HepG2 (cell line): Measurements from ENCODE around the gene ST14. TPM values are rescaled to one million over a fixed set of nuclear protein-coding genes. Genes with fewer than 3 reads are reported as not detected.

ENCODE experiments used
- ATAC-seq: fragments of 200-7000 bp; cut with Tn5 transposase; 3 replicates; pipeline ENCODE4 v1.9.1; 2020; ENCODE audit warnings: mild to moderate bottlenecking, moderate library complexity
- BruUV-seq: library from RNA; stranded (reverse); fragments of 400-500 nt; replicated peaks from 2 replicates; lab custom pipeline; 2021; lab: Mats Ljungman, UMichigan
- CTCF ChIA-PET: fragments of 300-600 bp; formaldehyde crosslinking; extraction: SDS; loops from one replicate; lab custom pipeline; 2021; ENCODE audit warnings: low total read pairs, inconsistent platforms, low intra/inter-chr PET ratio; lab: Yijun Ruan, JAX
- POLR2A ChIA-PET: fragments of 350-600 bp; sonication (Branson Sonifier 250); formaldehyde crosslinking; loops from one replicate; lab custom pipeline; 2020; ENCODE audit warnings: antibody characterized with exemption, inconsistent platforms; lab: Yijun Ruan, JAX
- DNase-seq: peaks from one replicate; pipeline ENCODE4 v3.0.0-alpha.2; 2015; ENCODE audit warnings: low spot score
- FAIRE-seq: peaks from 3 replicates; lab custom pipeline; 2011; peaks lifted over from hg19 to GRCh38; lab: Jason Lieb, UNC
- H2AFZ ChIP-seq: one replicate; pipeline ENCODE4 v1.6.1; 2011; ENCODE audit warnings: low read length, inconsistent platforms
- H3K27ac ChIP-seq: fragments of 300-600 bp; 3 replicates; pipeline ENCODE4 v1.8.0; 2011; ENCODE audit warnings: mixed run types, mild to moderate bottlenecking, mixed read lengths, low read length, inconsistent platforms; ENCODE audit not compliant: insufficient read depth; ENCODE audit errors: extremely low read length
- H3K27me3 ChIP-seq, 2 experiments: fragments of 200-600 bp in 1 of 2; 2 replicates in 1 of 2; 3 replicates in 1 of 2; pipeline versions ENCODE4 v1.6.0 to v1.8.0; 2011; ENCODE audit warnings: low read length in 2 of 2, mild to moderate bottlenecking in 2 of 2, moderate library complexity in 2 of 2, inconsistent platforms in 1 of 2; ENCODE audit not compliant: insufficient read depth in 2 of 2, control insufficient read depth in 1 of 2
- H3K36me3 ChIP-seq, 2 experiments: fragments of 200-600 bp in 1 of 2; replicated peaks in 1 of 2; 2 replicates in 1 of 2; 3 replicates in 1 of 2; pipeline versions ENCODE4 v1.5.1 to v1.8.0; 2011; ENCODE audit warnings: low read length in 2 of 2, inconsistent platforms in 1 of 2; ENCODE audit not compliant: insufficient read depth in 2 of 2, control insufficient read depth in 1 of 2
- H3K4me1 ChIP-seq: 2 replicates; pipeline ENCODE4 v1.5.1; 2012; ENCODE audit warnings: low read length, inconsistent platforms; ENCODE audit not compliant: insufficient read depth
- H3K4me2 ChIP-seq: 2 replicates; pipeline ENCODE4 v1.6.0; 2011; ENCODE audit warnings: low read depth, low read length, inconsistent platforms
- H3K4me3 ChIP-seq, 3 experiments: fragments of 200-600 bp in 1 of 3; sonication (generic), shearing (Covaris generic) in 1 of 3; replicated peaks in 1 of 3; 2 replicates each; pipeline ENCODE4 v1.5.1; 2011 to 2016; ENCODE audit warnings: low read length in 3 of 3, inconsistent platforms in 2 of 3, low read depth in 2 of 3, mild to moderate bottlenecking in 2 of 3, control low read depth in 1 of 3, mixed read lengths in 1 of 3; ENCODE audit not compliant: insufficient read depth in 1 of 3
- H3K79me2 ChIP-seq: one replicate; pipeline ENCODE4 v1.6.1; 2011; ENCODE audit warnings: low read length, inconsistent platforms; ENCODE audit not compliant: insufficient read depth
- H3K9ac ChIP-seq: 2 replicates; pipeline ENCODE4 v1.6.0; 2011; ENCODE audit warnings: mild to moderate bottlenecking, low read depth, low read length, inconsistent platforms; ENCODE audit not compliant: insufficient read depth
- H3K9me3 ChIP-seq: 2 replicates; pipeline ENCODE4 v1.5.1; 2012; ENCODE audit warnings: mild to moderate bottlenecking, low read length
- H4K20me1 ChIP-seq: 2 replicates; pipeline ENCODE4 v1.6.0; 2011; ENCODE audit warnings: inconsistent platforms, mild to moderate bottlenecking, low read length, moderate library complexity; ENCODE audit not compliant: insufficient read depth
- AKAP8 ChIP-seq: sonication (generic); formaldehyde crosslinking; IDR thresholded peaks from 2 replicates; pipeline ENCODE4 v1.5.1; 2020; ENCODE audit warnings: mild to moderate bottlenecking, missing genetic modification reagents
- CENPT ChIP-seq: sonication (generic); formaldehyde crosslinking; IDR thresholded peaks from 2 replicates; pipeline ENCODE4 v1.8.0; 2022; ENCODE audit warnings: low read depth, mild to moderate bottlenecking, moderate library complexity, missing genetic modification reagents
- CHCHD3 ChIP-seq: sonication (generic); formaldehyde crosslinking; IDR thresholded peaks from 2 replicates; pipeline ENCODE4 v1.8.0; 2022; ENCODE audit warnings: mild to moderate bottlenecking, missing genetic modification reagents, moderate library complexity
- EED ChIP-seq: sonication (generic); formaldehyde crosslinking; IDR thresholded peaks from 2 replicates; pipeline ENCODE4 v1.5.0; 2020; ENCODE audit warnings: mild to moderate bottlenecking, missing genetic modification reagents
- ETV5 ChIP-seq: IDR thresholded peaks from 2 replicates; pipeline ENCODE4 v1.6.1; 2018; ENCODE audit warnings: missing biosample characterization, missing genetic modification reagents, inconsistent platforms, borderline replicate concordance
- GFI1 ChIP-seq: sonication (generic); formaldehyde crosslinking; IDR thresholded peaks from 2 replicates; pipeline ENCODE4 v1.5.0; 2020; ENCODE audit warnings: missing genetic modification reagents, mild to moderate bottlenecking, borderline replicate concordance
- TEAD2 ChIP-seq: sonication (generic); formaldehyde crosslinking; IDR thresholded peaks from 2 replicates; pipeline ENCODE4 v1.9.0; 2021; ENCODE audit warnings: missing genetic modification reagents
- THAP9 ChIP-seq: sonication (generic); formaldehyde crosslinking; IDR thresholded peaks from 2 replicates; pipeline ENCODE4; 2020; ENCODE audit warnings: missing genetic modification reagents, mild to moderate bottlenecking, borderline replicate concordance
- ZNF496 ChIP-seq: sonication (generic); formaldehyde crosslinking; IDR thresholded peaks from 2 replicates; pipeline ENCODE4 v1.8.1; 2023; ENCODE audit warnings: mild to moderate bottlenecking, moderate library complexity, missing genetic modification reagents; ENCODE audit not compliant: insufficient replicate concordance
- ZNF777 ChIP-seq: sonication (generic); formaldehyde crosslinking; IDR thresholded peaks from 2 replicates; pipeline ENCODE4 v1.4.0; 2020; ENCODE audit warnings: missing genetic modification reagents
- WGBS: methylation state at CpG from one replicate; pipeline ENCODE4 v1.1.6; 2017; ENCODE audit warnings: low lambda C conversion rate; 5-methylcytosine and 5-hydroxymethylcytosine counted together
- in situ Hi-C: cut with HindIII; loops from 2 replicates; pipeline ENCODE4 v1.10.0; 2017; ENCODE audit warnings: low pct_unique_long_range_greater_than_20kb; ENCODE audit not compliant: extremely low pct_ligation_motif_present
- intact Hi-C: fragments of 100-400 bp; cut with micrococcal nuclease; formaldehyde crosslinking; loops from one replicate; pipeline ENCODE4 v1.10.0; 2022; ENCODE audit not compliant: unreplicated experiment
- polyA plus RNA-seq, 8 experiments: library from polyadenylated mRNA; depleted of rRNA in 3 of 8; stranded (reverse) in 7 of 8; unstranded in 1 of 8; fragments of >200 nt; fragmentation: Illumina TruSeq in 4 of 8; extraction: Trizol in 4 of 8; gene quantifications; 2 replicates each; pipeline versions ENCODE4 v1.2.1 to v1.2.3, GENCODE V29; 2011 to 2016; ENCODE audit warnings: low read depth in 4 of 8, missing spikeins in 1 of 8, mixed read lengths in 1 of 8; ENCODE audit not compliant: insufficient read depth in 1 of 8
- total RNA-seq, 5 experiments: library from RNA; depleted of rRNA; stranded (reverse); fragments of >200 nt; fragmentation: Illumina TruSeq; extraction: Trizol; gene quantifications; 2 replicates each; pipeline ENCODE4 v1.2.3, GENCODE V29; 2016; ENCODE audit warnings: low read depth in 1 of 5
- TF ChIP-seq, protein P1 (sequence below): sonication (generic); formaldehyde crosslinking; IDR thresholded peaks from 2 replicates; pipeline ENCODE4 v1.4.0; 2020; ENCODE audit warnings: missing genetic modification reagents, borderline replicate concordance
- TF ChIP-seq, protein P2 (sequence below): sonication (generic); formaldehyde crosslinking; IDR thresholded peaks from 2 replicates; pipeline ENCODE4 v1.8.1; 2023; ENCODE audit warnings: mild to moderate bottlenecking, moderate library complexity, missing genetic modification reagents
- TF ChIP-seq, protein P3 (sequence below): sonication (generic); formaldehyde crosslinking; IDR thresholded peaks from 2 replicates; pipeline ENCODE4 v1.4.0; 2020; ENCODE audit warnings: missing genetic modification reagents

ST14 gene
- total and polyA plus RNA-seq, 2 of the 13 experiments (the other 11 are each of a cell fraction or from before 2014, with no cell fraction given), result 0.88 to 1.4 TPM

GRCh38 chr11:130249371-130249770, 89.8 kb downstream of the ST14 start:
- no peak overlapping the region for H3K4me2 ChIP-seq
- 93% methylated on average over 4 of the region's 5 CpGs for WGBS
- H3K4me3 ChIP-seq, result no peak overlapping the region
- no peaks in the 10 kb centered on the region for H3K4me1 ChIP-seq
- H3K27ac ChIP-seq, result no peak overlapping the region
- no peak overlapping the region for H2AFZ ChIP-seq
- H3K27me3 ChIP-seq, result no peaks in the 10 kb centered on the region
- in situ Hi-C loops, result no loop called here
- 0 out of 5 replicates have a peak, but pooled peaks cover 0 to 5% of the 10 kb centered on the region in 2 experiments for H3K36me3 ChIP-seq
- H3K9ac ChIP-seq, result no peak overlapping the region
- H3K79me2 ChIP-seq, result no peaks in the 10 kb centered on the region
- no peak for DNase-seq
- ATAC-seq, result no peak
- TF ChIP-seq THAP9 (CRISPR knock-in tag) (no peak), ETV5 (CRISPR knock-in tag) (no peak), AKAP8 (CRISPR knock-in tag) (no peak), GFI1 (CRISPR knock-in tag) (no peak), ZNF496 (CRISPR knock-in tag) (no peak), ZNF777 (CRISPR knock-in tag) (no peak), CENPT (no peak), CHCHD3 (CRISPR knock-in tag) (no peak), TEAD2 (no peak), EED (CRISPR knock-in tag) (no peak)
- TF ChIP-seq, protein P1, sequence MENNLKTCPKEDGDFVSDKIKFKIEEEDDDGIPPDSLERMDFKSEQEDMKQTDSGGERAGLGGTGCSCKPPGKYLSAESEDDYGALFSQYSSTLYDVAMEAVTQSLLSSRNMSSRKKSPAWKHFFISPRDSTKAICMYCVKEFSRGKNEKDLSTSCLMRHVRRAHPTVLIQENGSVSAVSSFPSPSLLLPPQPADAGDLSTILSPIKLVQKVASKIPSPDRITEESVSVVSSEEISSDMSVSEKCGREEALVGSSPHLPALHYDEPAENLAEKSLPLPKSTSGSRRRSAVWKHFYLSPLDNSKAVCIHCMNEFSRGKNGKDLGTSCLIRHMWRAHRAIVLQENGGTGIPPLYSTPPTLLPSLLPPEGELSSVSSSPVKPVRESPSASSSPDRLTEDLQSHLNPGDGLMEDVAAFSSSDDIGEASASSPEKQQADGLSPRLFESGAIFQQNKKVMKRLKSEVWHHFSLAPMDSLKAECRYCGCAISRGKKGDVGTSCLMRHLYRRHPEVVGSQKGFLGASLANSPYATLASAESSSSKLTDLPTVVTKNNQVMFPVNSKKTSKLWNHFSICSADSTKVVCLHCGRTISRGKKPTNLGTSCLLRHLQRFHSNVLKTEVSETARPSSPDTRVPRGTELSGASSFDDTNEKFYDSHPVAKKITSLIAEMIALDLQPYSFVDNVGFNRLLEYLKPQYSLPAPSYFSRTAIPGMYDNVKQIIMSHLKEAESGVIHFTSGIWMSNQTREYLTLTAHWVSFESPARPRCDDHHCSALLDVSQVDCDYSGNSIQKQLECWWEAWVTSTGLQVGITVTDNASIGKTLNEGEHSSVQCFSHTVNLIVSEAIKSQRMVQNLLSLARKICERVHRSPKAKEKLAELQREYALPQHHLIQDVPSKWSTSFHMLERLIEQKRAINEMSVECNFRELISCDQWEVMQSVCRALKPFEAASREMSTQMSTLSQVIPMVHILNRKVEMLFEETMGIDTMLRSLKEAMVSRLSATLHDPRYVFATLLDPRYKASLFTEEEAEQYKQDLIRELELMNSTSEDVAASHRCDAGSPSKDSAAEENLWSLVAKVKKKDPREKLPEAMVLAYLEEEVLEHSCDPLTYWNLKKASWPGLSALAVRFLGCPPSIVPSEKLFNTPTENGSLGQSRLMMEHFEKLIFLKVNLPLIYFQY, result no peak
- TF ChIP-seq, protein P2, sequence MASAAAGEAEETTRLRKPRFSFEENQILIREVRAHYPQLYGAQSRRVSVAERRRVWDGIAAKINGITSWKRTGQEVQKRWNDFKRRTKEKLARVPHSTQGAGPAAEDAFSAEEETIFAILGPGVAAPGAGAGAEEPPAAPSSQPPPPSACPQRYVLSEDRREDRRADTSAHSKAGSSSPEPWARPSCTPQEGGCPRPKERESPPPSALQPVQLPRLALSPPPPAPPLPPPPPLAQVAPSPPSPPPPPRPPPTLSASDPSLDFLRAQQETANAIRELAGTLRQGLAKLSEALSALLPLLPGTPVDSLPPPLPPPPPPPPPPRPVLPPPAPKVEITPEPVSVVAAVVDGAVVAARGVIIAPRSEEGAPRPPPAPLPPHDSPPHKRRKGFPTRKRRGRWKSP (CRISPR knock-in tag), result no peak
- TF ChIP-seq, protein P3, sequence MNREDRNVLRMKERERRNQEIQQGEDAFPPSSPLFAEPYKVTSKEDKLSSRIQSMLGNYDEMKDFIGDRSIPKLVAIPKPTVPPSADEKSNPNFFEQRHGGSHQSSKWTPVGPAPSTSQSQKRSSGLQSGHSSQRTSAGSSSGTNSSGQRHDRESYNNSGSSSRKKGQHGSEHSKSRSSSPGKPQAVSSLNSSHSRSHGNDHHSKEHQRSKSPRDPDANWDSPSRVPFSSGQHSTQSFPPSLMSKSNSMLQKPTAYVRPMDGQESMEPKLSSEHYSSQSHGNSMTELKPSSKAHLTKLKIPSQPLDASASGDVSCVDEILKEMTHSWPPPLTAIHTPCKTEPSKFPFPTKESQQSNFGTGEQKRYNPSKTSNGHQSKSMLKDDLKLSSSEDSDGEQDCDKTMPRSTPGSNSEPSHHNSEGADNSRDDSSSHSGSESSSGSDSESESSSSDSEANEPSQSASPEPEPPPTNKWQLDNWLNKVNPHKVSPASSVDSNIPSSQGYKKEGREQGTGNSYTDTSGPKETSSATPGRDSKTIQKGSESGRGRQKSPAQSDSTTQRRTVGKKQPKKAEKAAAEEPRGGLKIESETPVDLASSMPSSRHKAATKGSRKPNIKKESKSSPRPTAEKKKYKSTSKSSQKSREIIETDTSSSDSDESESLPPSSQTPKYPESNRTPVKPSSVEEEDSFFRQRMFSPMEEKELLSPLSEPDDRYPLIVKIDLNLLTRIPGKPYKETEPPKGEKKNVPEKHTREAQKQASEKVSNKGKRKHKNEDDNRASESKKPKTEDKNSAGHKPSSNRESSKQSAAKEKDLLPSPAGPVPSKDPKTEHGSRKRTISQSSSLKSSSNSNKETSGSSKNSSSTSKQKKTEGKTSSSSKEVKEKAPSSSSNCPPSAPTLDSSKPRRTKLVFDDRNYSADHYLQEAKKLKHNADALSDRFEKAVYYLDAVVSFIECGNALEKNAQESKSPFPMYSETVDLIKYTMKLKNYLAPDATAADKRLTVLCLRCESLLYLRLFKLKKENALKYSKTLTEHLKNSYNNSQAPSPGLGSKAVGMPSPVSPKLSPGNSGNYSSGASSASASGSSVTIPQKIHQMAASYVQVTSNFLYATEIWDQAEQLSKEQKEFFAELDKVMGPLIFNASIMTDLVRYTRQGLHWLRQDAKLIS (CRISPR knock-in tag), result no peak
- TF ChIP-seq, all 625 proteins: peak for 0
- ChIA-PET POLR2A (no interaction called here), CTCF (no interaction called here)
- H4K20me1 ChIP-seq, result no peaks in the 10 kb centered on the region
- no peak for FAIRE-seq
- no peaks in the 10 kb centered on the region for H3K9me3 ChIP-seq
- BruUV-seq, result no TSS peak
- intact Hi-C loops, result no loop called here
